Activated CD8-positive, alpha-beta T cell treated with anti-CD3 and anti-CD28 coated beads for 36 hours (primary cell): Measurements from ENCODE around the gene COMMD1. TPM values are rescaled to one million over a fixed set of nuclear protein-coding genes. Genes with fewer than 3 reads are reported as not detected.

Experiments
- ATAC-seq: fragments of 200-7000 bp; cut with Tn5 transposase; one replicate; pipeline ENCODE4 v1.10.0; 2021; ENCODE audit warnings: mild to moderate bottlenecking, moderate library complexity
- CTCF ChIA-PET: fragments of 350-600 bp; sonication (Branson Sonifier 250); formaldehyde crosslinking; loops from one replicate; lab custom pipeline; 2021; ENCODE audit warnings: antibody characterized with exemption; lab: Charles Lee
- POLR2A ChIA-PET: fragments of 350-600 bp; sonication (Branson Sonifier 250); formaldehyde crosslinking; loops from one replicate; lab custom pipeline; 2021; ENCODE audit warnings: antibody characterized with exemption; lab: Charles Lee
- DNase-seq: peaks from one replicate; pipeline ENCODE4 v3.0.0-alpha.2; 2020
- H3K27ac Mint-ChIP-seq: one replicate; pipeline ENCODE4 v1.8.0; 2021; ENCODE audit warnings: mild to moderate bottlenecking, mixed read lengths
- H3K27me3 Mint-ChIP-seq: one replicate; pipeline ENCODE4 v1.8.0; 2021; ENCODE audit warnings: mixed read lengths
- H3K36me3 Mint-ChIP-seq: one replicate; pipeline ENCODE4 v1.8.0; 2021; ENCODE audit warnings: low read depth, mixed read lengths
- H3K4me1 Mint-ChIP-seq: one replicate; pipeline ENCODE4 v1.8.0; 2021; ENCODE audit warnings: low read depth, mixed read lengths
- H3K4me3 Mint-ChIP-seq: one replicate; pipeline ENCODE4 v1.8.0; 2021; ENCODE audit warnings: mild to moderate bottlenecking, moderate library complexity, mixed read lengths
- H3K9me3 Mint-ChIP-seq: one replicate; pipeline ENCODE4 v1.8.0; 2021; ENCODE audit warnings: mixed read lengths
- intact Hi-C: fragments of 100-400 bp; cut with micrococcal nuclease; formaldehyde crosslinking; loops from one replicate; pipeline ENCODE4 v1.10.0; 2022
- total RNA-seq, 2 experiments: library from RNA; stranded (reverse); gene quantifications; one replicate each; pipeline ENCODE4 v1.2.3, GENCODE V29; 2021
- TF ChIP-seq, protein P1 (sequence below): fragments of 200-600 bp; IDR thresholded peaks from one replicate; pipeline ENCODE4 v1.8.0; 2022; ENCODE audit warnings: antibody characterized with exemption, mild to moderate bottlenecking

Gene COMMD1
- total RNA-seq, 2 experiments from 2014 or later, result 25.3 to 27.0 TPM

DNA sequence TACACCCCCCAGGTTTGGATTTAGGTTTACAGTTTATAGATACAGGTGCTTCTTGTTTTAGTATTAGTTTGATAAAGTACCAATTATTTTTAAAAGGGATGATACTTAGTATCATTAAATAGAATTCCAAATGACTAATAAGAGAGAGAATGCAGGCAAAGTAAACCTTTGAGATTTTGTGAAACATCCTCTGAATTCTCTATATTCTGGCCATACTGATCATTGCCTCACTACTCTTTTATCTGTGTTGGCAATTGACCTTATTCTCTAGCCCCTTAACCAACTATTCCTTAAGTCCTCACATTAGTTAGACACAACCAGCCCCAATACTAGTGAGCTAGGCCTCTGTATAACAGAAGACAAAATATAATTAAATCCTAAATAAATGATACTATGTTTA, 125.4 kb downstream of the COMMD1 start:
- intact Hi-C loops, result loop anchor here (10.0 kb wide), 1 partner anchor 274 kb away; no protein-coding TSS in a partner anchor
- no peak overlapping the region for H3K4me3 Mint-ChIP-seq
- H3K4me1 Mint-ChIP-seq, result peaks cover 4% of the 10 kb centered on the region
- TF ChIP-seq, protein P1, sequence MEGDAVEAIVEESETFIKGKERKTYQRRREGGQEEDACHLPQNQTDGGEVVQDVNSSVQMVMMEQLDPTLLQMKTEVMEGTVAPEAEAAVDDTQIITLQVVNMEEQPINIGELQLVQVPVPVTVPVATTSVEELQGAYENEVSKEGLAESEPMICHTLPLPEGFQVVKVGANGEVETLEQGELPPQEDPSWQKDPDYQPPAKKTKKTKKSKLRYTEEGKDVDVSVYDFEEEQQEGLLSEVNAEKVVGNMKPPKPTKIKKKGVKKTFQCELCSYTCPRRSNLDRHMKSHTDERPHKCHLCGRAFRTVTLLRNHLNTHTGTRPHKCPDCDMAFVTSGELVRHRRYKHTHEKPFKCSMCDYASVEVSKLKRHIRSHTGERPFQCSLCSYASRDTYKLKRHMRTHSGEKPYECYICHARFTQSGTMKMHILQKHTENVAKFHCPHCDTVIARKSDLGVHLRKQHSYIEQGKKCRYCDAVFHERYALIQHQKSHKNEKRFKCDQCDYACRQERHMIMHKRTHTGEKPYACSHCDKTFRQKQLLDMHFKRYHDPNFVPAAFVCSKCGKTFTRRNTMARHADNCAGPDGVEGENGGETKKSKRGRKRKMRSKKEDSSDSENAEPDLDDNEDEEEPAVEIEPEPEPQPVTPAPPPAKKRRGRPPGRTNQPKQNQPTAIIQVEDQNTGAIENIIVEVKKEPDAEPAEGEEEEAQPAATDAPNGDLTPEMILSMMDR, result no peak
- H3K36me3 Mint-ChIP-seq, result no peaks in the 10 kb centered on the region
- H3K9me3 Mint-ChIP-seq, result no peaks in the 10 kb centered on the region
- H3K27ac Mint-ChIP-seq, result no peak overlapping the region
- ATAC-seq (no peak), DNase-seq (no peak)
- CTCF ChIA-PET, result no interaction called here
- POLR2A ChIA-PET, result no interaction called here
- no peaks in the 10 kb centered on the region for H3K27me3 Mint-ChIP-seq

DNA sequence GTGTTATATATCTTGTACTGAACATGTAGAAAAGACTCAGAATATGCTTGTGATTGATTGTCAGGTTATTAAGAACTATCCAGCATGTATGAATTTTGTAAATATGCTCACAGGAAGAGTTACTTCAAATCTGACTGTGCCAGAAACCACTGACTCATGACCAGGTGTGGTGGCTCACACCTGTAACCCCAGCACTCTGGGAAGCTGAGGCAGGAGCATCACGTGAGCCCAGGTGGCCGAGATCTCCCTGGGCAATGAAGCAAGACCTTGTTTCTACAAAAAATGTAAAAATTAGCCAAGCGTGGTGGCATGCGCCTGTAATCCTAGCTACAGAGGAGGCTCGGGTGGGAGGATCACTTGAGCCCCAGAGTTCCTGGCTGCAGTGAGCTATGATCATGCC, 126.6 kb downstream of the COMMD1 start:
- TF ChIP-seq, protein P1, result no peak
- Mint-ChIP-seq H3K27ac (no peak overlapping the region), H3K9me3 (no peaks in the 10 kb centered on the region), H3K4me1 (peaks cover 4% of the 10 kb centered on the region), H3K27me3 (no peaks in the 10 kb centered on the region), H3K36me3 (no peaks in the 10 kb centered on the region), H3K4me3 (no peak overlapping the region)
- ChIA-PET POLR2A (no interaction called here), CTCF (interaction anchor here (0.9 kb wide), 1 partner anchor 37 kb away, joined by 3 read pairs; no protein-coding TSS in a partner anchor)
- ATAC-seq, result no peak
- intact Hi-C loops, result loop anchor here (10.0 kb wide), 1 partner anchor 273 kb away; no protein-coding TSS in a partner anchor
- DNase-seq, result no peak

DNA sequence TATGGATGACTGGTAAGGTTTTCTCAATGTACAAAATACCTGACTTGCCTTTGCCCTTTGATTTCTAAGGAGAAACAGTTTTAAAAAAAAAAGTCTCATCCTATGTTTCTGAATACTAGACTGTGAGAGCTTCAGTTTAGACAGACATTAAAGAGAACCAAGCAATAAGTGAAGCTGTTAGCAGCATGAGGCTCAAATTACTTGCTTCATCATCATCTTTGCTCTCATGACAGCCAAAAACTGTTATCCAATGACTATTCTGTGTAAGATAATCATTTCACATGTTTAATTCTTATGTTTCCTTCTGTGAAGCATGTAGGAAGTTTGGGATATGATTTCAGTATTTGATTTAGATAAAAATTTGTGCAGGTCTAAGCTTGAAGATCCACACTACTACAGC, 129.2 kb downstream of the COMMD1 start:
- TF ChIP-seq, protein P1, result no peak
- no peaks in the 10 kb centered on the region for H3K36me3 Mint-ChIP-seq
- H3K4me3 Mint-ChIP-seq, result no peak overlapping the region
- H3K4me1 Mint-ChIP-seq, result peaks cover 16% of the 10 kb centered on the region
- intact Hi-C loops, result loop anchor here (10.0 kb wide), 1 partner anchor 270 kb away; no protein-coding TSS in a partner anchor
- CTCF ChIA-PET, result no interaction called here
- H3K27me3 Mint-ChIP-seq, result no peaks in the 10 kb centered on the region
- POLR2A ChIA-PET, result interaction anchor here (0.6 kb wide), 1 partner anchor 25 kb away, joined by 4 read pairs; no protein-coding TSS in a partner anchor
- no peak overlapping the region for H3K27ac Mint-ChIP-seq
- DNase-seq (no peak), ATAC-seq (no peak)
- no peaks in the 10 kb centered on the region for H3K9me3 Mint-ChIP-seq

DNA sequence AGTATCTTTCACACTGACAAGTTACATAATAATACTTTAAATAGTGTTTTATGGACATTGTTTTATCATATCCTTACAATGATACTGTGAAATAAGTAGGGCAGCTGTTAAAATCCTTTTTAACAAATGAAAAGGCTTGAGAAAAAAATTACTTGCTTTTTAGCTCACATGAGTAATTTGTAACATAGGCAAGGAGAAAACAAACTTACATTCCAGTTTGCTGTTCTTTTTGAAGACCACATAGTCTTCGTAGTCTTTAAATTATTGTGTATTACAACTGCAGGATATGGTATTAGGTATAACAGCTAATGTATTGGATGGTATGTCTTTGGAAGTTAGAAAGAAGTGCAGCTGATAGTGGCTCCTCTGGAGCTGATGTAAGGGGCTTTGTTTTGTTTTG, 130.8 kb downstream of the COMMD1 start:
- Mint-ChIP-seq H3K4me1 (peaks cover 23% of the 10 kb centered on the region), H3K9me3 (no peaks in the 10 kb centered on the region), H3K4me3 (no peak overlapping the region), H3K27ac (no peak overlapping the region), H3K36me3 (no peaks in the 10 kb centered on the region), H3K27me3 (no peaks in the 10 kb centered on the region)
- ChIA-PET POLR2A (no interaction called here), CTCF (interaction anchor here (0.6 kb wide), 1 partner anchor 1049 kb away, joined by 3 read pairs; no protein-coding TSS in a partner anchor)
- DNase-seq (no peak), ATAC-seq (no peak)
- TF ChIP-seq, protein P1, result no peak
- intact Hi-C loops, result loop anchor here (10.0 kb wide), 1 partner anchor 269 kb away; no protein-coding TSS in a partner anchor

DNA sequence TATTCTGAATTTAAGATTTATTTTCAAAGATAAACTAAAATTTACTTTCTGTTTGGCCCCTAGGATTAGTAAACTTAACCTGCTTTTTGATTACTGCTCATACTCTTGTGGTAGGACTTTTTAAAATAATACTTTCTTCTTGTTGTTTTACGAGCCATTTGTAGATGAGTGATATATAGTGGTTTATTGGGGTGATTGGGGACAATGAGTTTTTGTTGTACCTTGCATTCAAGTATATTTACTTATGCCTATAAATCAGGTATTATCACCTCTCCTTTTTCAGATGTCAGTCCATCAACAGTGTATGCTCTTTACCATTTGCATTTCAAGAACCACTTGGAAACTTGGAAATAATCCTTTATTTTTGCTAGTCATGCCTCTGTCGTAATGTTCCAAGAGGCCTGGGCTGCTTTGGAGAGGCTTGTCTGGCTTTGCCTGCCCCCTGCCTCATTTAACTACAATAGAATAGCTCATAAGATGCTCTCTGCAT, 131.3 kb downstream of the COMMD1 start:
- no peaks in the 10 kb centered on the region for H3K9me3 Mint-ChIP-seq
- H3K4me3 Mint-ChIP-seq, result no peak overlapping the region
- peaks cover 5% of the 10 kb centered on the region for H3K36me3 Mint-ChIP-seq
- ChIA-PET POLR2A (no interaction called here), CTCF (interaction anchor here (0.6 to 1.0 kb wide), 2 partner anchors 43 to 1049 kb away, joined by 3 read pairs; no protein-coding TSS in a partner anchor)
- H3K4me1 Mint-ChIP-seq, result peaks cover 23% of the 10 kb centered on the region
- DNase-seq (no peak), ATAC-seq (no peak)
- intact Hi-C loops, result loop anchor here (10.0 kb wide), 1 partner anchor 268 kb away; no protein-coding TSS in a partner anchor
- TF ChIP-seq, protein P1, result no peak
- no peaks in the 10 kb centered on the region for H3K27me3 Mint-ChIP-seq
- no peak overlapping the region for H3K27ac Mint-ChIP-seq
